Activated CD8-positive, alpha-beta memory T cell treated with anti-CD3 and anti-CD28 coated beads, Interleukin-2, amount 10 ng/mL, durations not matched to agents 7 days and 5 days (primary cell): Measurements from ENCODE around the gene CRACR2A. TPM values are rescaled to one million over a fixed set of nuclear protein-coding genes. Genes with fewer than 3 reads are reported as not detected.

Experiments
- ATAC-seq: fragments of 150-1000 bp; cut with Tn5 transposase; one replicate; pipeline ENCODE4 v1.10.0; 2021; ENCODE audit warnings: moderate library complexity
- CTCF ChIA-PET: fragments of 350-600 bp; sonication (Branson Sonifier 250); formaldehyde crosslinking; loops from one replicate; lab custom pipeline; 2021; ENCODE audit warnings: antibody characterized with exemption; lab: Charles Lee
- DNase-seq: peaks from one replicate; pipeline ENCODE4 v3.0.0-alpha.2; 2020
- H3K27ac Mint-ChIP-seq: one replicate; pipeline ENCODE4 v1.8.0; 2021; ENCODE audit warnings: mild to moderate bottlenecking, mixed read lengths
- H3K27me3 Mint-ChIP-seq: one replicate; pipeline ENCODE4 v1.8.0; 2021; ENCODE audit warnings: mixed read lengths
- H3K36me3 Mint-ChIP-seq: one replicate; pipeline ENCODE4 v1.8.0; 2021; ENCODE audit warnings: mild to moderate bottlenecking, mixed read lengths
- H3K4me1 Mint-ChIP-seq: one replicate; pipeline ENCODE4 v1.8.0; 2021; ENCODE audit warnings: mixed read lengths
- H3K4me3 Mint-ChIP-seq: one replicate; pipeline ENCODE4 v1.8.0; 2021; ENCODE audit warnings: mild to moderate bottlenecking, moderate library complexity, mixed read lengths
- H3K9me3 Mint-ChIP-seq: one replicate; pipeline ENCODE4 v1.8.0; 2022; ENCODE audit warnings: low read depth, mixed read lengths
- total RNA-seq, 2 experiments: library from RNA; stranded (reverse); gene quantifications; one replicate each; pipeline ENCODE4 v1.2.3, GENCODE V29; 2021

CRACR2A gene
- total RNA-seq, 2 experiments from 2014 or later = 36.5 to 52.0 TPM

DNA sequence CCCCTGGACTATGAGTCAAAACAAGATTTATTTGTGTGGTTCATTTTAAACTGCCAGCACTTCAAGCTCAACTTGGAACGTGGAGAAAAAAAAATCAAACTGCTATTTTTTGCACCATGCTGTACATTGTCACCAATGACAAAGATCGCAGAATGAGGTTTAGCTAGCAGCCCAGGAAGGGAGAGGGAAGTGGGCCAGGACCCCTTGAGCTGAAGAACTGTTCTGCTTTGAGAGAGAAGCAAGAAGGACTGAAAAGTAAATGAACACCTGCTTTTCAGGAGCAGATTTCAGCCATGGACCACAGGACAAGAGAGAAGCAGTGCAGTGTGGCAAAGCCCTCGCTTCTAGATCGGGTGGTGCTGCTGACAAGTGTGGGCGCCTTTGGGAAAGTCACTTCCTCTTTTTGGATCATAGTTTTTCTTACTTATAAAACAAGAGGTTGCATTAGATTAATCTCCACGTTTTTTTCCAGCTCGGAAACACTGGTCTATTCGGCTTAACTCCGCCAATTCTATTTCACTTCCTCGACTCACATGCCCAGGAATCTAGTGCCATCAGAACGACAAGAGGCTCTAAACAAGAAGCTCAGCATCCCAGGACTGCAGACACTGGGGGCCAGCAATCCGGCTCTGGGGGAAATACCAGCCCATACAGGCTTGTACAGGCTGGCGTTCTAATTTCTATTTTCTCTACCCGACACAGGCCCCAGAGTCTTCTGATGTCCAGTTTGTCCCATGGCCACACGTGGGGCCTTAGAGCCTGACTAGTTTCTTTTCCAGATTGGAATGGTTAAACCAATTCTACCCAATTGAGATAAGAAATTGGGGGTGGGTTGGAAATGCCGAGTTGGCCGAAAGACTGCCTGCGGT lies 129.9 kb downstream of the CRACR2A start:
- Mint-ChIP-seq H3K27me3 (no peaks in the 10 kb centered on the region), H3K4me1 (peaks cover 20% of the 10 kb centered on the region), H3K4me3 (no peak overlapping the region), H3K9me3 (no peaks in the 10 kb centered on the region), H3K27ac (peak overlapping the region; percentile 59), H3K36me3 (peaks cover 41% of the 10 kb centered on the region)
- ATAC-seq = peak; percentile 23
- CTCF ChIA-PET = interaction anchor here (0.6 to 4.0 kb wide), 3 partner anchors 130 to 323 kb away, joined by 3 to 9 read pairs (median 3); partner anchors contain the start of gene CRACR2A
- DNase-seq = no peak

DNA sequence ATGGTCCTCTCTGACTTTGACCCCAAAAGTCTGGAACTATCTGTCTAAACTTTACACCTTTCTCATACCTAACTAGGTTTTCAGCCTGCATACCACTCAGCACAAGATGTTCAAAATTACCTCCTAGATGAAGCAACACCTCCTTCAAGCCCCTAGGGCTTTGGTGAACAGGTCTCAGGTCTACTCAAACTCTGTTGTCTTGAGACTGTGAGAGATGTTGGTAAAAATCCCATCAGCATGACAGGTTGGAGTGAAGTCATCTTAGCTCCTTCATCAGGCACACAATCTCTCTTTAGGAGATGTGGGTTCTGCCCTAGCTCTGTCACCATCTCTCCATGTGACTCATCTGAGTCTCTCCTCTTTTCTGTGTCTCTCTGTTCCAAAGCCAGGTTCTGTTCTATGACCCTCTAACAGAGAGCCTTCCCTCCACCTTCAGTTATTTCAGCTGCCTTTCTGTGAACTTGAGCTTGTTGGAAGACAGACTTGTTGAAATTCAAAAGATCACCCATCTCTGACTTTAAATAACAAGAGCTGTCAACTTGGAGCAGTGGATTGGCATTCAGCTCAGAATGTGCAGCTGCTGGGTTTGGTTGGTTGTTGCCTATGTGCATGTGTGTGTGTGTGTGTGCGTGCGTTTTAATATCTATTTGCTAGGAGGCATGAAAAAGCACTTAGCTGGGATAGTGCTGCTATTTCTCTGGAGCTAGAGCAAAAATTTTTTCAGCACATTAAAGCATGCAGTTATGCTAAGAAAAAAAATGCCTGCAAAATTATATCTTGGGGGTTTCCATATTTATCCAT lies 130.7 kb downstream of the CRACR2A start:
- no peak overlapping the region for H3K4me3 Mint-ChIP-seq
- H3K4me1 Mint-ChIP-seq = peaks cover 20% of the 10 kb centered on the region
- H3K36me3 Mint-ChIP-seq = peaks cover 37% of the 10 kb centered on the region
- no peaks in the 10 kb centered on the region for H3K27me3 Mint-ChIP-seq
- ATAC-seq (peak; percentile 80), DNase-seq (no peak)
- CTCF ChIA-PET = interaction anchor here (0.6 to 4.0 kb wide), 3 partner anchors 131 to 322 kb away, joined by 3 to 9 read pairs (median 3); partner anchors contain the start of gene CRACR2A
- no peaks in the 10 kb centered on the region for H3K9me3 Mint-ChIP-seq
- H3K27ac Mint-ChIP-seq = peak overlapping the region; percentile 59

DNA sequence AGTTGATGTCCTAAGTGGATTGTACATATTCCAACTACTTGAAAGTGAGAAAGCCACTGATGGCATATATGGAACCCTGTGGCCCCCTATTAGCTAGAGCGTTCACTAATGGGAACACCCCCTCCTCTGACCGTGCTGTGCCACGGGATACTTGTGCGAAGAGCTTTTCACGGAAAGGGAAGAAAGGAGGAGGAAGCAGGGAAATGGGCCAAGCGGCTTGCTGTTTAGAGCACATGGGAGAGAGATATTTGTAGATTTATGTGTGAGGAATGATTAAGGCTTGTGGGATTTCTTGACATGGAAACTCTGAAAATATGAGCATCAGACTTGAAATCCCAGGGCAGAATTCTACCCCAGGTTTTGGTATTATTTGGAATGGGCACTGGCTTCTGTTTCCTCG lies 132.1 kb downstream of the CRACR2A start:
- DNase-seq = no peak
- peaks cover 31% of the 10 kb centered on the region for H3K36me3 Mint-ChIP-seq
- H3K27me3 Mint-ChIP-seq = no peaks in the 10 kb centered on the region
- CTCF ChIA-PET = interaction anchor here (4.0 kb wide), 1 partner anchor 321 kb away, joined by 9 read pairs; no protein-coding TSS in a partner anchor
- H3K27ac Mint-ChIP-seq = no peak overlapping the region
- H3K4me1 Mint-ChIP-seq = peaks cover 20% of the 10 kb centered on the region
- H3K9me3 Mint-ChIP-seq = no peaks in the 10 kb centered on the region
- ATAC-seq = no peak
- no peak overlapping the region for H3K4me3 Mint-ChIP-seq

DNA sequence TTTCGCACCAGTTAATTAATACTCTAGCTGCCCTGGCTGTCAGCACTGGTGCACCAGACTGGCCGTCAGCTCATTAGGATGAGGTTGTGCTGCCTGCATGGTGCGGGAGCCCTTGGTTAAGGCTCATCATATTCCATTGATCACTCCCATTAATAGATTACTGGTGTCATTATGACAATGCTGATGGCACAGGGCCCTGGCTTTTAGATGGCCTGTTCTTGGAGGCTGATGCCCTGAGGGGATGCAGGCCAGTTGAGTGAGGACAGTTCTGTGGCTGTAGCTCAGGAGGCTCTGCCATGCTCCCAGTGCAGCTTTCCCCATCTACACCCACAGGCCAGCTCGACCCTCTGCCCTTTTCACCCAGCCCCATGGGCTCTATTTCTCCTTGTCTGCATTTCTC lies 135.3 kb downstream of the CRACR2A start:
- peaks cover 10% of the 10 kb centered on the region for H3K4me1 Mint-ChIP-seq
- H3K27ac Mint-ChIP-seq = no peak overlapping the region
- DNase-seq (no peak), ATAC-seq (no peak)
- CTCF ChIA-PET = interaction anchor here (0.8 kb wide), 1 partner anchor 317 kb away, joined by 3 read pairs; no protein-coding TSS in a partner anchor
- H3K36me3 Mint-ChIP-seq = peaks cover 45% of the 10 kb centered on the region
- H3K27me3 Mint-ChIP-seq = no peaks in the 10 kb centered on the region
- no peaks in the 10 kb centered on the region for H3K9me3 Mint-ChIP-seq
- no peak overlapping the region for H3K4me3 Mint-ChIP-seq

DNA sequence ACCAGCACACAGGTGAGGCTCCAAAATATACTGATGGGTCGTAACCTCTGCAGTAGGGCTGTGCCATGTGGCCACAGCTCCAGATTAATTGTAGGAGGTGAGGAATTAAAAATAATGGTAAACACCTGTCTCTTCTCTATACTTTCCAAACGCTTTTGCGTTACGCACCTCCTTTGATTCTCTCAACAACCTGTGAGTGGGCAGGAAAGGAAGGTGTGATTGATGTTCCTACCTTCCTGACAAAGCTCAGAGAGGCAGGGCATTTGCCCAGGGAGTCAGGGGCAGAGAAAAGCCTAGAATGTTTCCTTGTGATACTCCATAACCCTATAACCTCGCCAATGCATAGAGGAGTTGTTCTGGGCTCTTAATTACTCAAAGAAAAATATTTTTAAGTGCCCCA lies 137.0 kb downstream of the CRACR2A start:
- DNase-seq (no peak), ATAC-seq (no peak)
- Mint-ChIP-seq H3K4me1 (no peaks in the 10 kb centered on the region), H3K27me3 (no peaks in the 10 kb centered on the region), H3K9me3 (no peaks in the 10 kb centered on the region), H3K36me3 (peaks cover 47% of the 10 kb centered on the region), H3K4me3 (no peak overlapping the region), H3K27ac (no peak overlapping the region)
- CTCF ChIA-PET = no interaction called here

DNA sequence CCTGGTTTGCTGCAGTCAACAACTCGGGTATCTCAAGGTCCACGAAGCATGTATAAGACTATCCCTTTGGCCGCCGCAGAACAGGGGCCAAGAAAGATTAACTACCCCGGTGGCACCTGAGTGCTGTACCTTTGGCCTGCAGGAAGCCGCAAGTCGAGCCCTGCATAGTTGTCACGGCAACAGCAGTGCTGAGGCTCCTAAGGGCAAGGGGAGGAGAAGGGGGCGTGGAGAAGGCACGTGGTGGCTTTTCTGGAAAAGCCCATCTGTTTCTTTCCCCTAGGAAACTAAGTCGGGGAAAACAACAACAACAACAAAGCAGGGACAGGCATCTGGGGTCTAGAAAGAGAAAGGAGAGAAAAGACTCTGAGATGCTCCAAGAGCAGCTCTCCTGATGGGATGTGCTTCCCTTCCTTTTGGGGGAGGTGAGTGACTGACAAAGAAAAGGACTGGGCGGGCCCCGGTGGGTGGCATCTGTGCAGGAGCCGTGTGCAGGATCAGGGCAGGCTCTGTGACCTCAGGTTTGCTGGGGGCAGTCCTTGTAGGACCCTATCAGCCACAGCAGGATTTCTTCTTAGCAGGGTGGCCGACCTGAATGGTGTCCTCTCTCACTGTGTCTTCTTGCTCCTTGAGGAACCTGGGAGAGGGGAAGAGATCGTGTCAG lies 138.0 kb downstream of the CRACR2A start:
- CTCF ChIA-PET = no interaction called here
- H3K27ac Mint-ChIP-seq = no peak overlapping the region
- H3K9me3 Mint-ChIP-seq = no peaks in the 10 kb centered on the region
- DNase-seq = no peak
- no peak overlapping the region for H3K4me3 Mint-ChIP-seq
- H3K27me3 Mint-ChIP-seq = no peaks in the 10 kb centered on the region
- peaks cover 45% of the 10 kb centered on the region for H3K36me3 Mint-ChIP-seq
- no peaks in the 10 kb centered on the region for H3K4me1 Mint-ChIP-seq
- ATAC-seq = no peak

DNA sequence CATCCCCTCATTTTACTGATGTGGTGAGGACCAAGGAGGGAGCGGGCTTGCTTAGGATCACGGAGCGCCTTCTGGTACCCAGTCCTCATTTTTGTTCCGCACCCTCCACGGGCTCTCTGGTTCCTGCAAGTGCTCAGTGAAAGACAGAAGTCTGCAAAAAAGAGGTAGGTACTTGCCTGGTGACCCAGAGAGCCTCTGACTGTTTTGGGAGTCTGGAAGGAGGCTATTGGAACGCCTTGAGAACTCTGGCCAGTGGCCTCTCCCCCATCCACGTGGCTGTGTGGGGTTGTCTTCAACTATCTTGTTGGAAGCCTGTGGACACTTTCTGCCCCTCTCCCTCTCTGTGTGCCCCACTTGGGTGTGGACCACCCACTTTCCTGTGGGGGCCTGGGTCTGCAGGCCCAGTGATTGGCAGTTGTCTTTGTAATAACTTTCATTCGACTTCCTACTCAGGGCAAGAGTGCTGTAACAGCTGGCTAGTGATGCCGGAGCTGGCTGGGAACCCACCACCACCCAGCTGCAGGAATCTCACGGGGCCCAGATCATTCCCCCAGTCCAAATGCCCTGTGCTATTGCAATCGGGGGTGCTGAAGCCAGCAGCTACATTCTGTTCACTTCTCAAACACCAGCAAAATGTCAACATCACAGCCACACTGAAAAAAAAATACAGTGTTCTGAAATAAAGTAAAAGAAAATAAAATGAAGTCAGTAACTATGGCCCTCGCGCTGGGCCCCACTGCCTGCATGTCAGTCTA lies 139.1 kb downstream of the CRACR2A start:
- ATAC-seq (no peak), DNase-seq (no peak)
- CTCF ChIA-PET = no interaction called here
- Mint-ChIP-seq H3K4me3 (no peak overlapping the region), H3K9me3 (peaks cover 2% of the 10 kb centered on the region), H3K27me3 (no peaks in the 10 kb centered on the region), H3K27ac (no peak overlapping the region), H3K4me1 (no peaks in the 10 kb centered on the region), H3K36me3 (peaks cover 53% of the 10 kb centered on the region)

DNA sequence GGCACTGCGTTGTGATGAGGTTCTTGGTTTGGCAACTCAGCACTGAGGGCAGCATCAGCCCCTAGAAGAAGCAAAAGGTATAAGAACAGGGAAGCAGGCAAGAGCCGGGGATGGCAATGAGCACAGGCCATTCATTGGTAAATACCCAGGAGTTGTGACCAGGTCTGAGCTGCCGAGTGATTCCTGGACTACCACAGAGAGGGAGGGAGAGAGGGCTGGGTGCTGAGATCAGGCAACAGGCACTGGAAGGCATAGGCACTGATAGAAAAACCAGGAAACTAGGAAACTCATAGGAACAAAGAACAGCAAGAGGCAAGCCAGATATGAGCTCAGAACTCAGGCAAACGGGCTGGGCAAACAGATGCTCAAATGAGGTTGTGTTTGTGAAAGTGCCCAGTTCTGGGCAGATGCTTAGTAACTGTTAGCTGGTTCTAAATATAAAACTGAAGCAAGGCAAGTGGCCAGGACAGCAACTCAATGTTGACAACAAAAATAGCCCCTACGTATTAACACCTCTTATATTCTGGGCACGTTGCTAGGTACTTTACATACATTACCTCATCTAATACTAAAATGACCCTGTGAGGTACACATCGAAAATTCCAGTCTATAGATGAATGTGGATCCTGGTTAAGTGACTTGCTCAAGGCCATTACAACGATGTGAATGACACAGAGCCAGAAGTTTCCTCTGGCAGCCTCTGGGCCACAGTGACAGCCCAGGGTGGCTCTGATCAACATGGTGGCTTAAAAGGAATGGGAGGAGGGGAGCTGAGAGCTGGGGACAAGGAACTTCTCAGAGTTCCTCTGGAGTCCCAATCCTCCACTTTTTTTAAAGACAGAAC lies 140.8 kb downstream of the CRACR2A start:
- CTCF ChIA-PET = interaction anchor here (0.6 kb wide), 1 partner anchor 703 kb away, joined by 3 read pairs; no protein-coding TSS in a partner anchor
- no peak overlapping the region for H3K27ac Mint-ChIP-seq

DNA sequence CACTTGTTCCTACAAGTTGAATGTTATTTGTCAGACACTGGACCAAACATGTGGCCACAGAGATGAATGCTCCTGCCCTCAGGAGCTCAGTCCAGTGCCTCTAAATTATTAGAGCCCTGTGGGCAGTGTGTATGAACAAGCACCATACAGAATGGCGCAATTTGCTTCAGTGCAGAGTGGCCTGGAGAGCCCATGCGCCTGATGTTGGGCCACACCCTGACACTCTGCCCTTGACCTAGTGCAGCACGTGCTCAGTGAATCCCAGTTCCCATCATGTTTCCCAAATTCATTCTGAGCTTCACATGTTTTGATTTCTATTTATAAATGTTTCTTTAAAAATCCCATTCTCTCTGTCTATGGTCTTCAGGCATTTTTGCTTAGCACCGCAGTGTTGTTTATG lies 145.1 kb downstream of the CRACR2A start:
- Mint-ChIP-seq H3K36me3 (peaks cover 19% of the 10 kb centered on the region), H3K27me3 (peaks cover 2% of the 10 kb centered on the region), H3K4me3 (no peak overlapping the region), H3K9me3 (peaks cover 2% of the 10 kb centered on the region), H3K27ac (no peak overlapping the region), H3K4me1 (no peaks in the 10 kb centered on the region)
- ATAC-seq = no peak
- no peak for DNase-seq
- CTCF ChIA-PET = no interaction called here

More for the DNA sequence above, 140.8 kb downstream of the CRACR2A start:
- DNase-seq (no peak), ATAC-seq (no peak)
- Mint-ChIP-seq H3K27me3 (no peaks in the 10 kb centered on the region), H3K36me3 (peaks cover 48% of the 10 kb centered on the region), H3K9me3 (peaks cover 2% of the 10 kb centered on the region), H3K4me3 (no peak overlapping the region), H3K4me1 (no peaks in the 10 kb centered on the region)

DNA sequence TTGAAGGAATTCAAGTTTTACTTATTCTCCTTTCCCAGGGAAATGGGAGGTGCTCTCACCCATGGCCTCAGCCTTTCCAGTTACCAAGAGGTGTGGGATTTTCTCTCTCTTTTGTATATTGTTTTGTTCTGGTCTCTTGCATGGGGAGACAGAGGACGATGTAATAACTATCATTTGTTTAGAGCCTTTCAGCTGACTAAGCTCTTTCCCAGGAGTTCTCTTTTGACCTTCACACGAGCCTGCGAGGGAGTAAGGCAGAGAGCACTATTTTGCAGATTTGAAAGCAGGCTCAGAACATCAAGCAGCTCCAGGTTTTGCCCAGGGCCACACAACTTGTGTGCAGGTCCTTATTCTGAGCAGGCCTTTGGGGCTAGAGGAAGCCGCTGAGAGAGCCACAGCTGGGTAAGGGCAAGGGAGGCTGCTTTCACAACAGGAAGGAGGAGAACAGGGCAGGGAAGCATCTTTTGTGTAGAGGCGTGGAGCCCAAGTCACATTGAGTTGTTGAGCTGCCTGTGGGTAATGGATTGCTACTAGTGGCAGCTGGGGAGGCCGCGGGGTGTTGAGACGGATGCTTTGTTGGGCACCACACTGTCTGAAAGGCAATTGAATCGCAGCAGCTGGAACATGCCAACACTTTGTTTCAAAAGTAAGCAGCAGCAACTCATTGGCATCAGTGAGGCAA lies 145.7 kb downstream of the CRACR2A start:
- H3K36me3 Mint-ChIP-seq = peaks cover 18% of the 10 kb centered on the region
- ATAC-seq (no peak), DNase-seq (no peak)
- peaks cover 4% of the 10 kb centered on the region for H3K27me3 Mint-ChIP-seq
- no peak overlapping the region for H3K4me3 Mint-ChIP-seq
- no peak overlapping the region for H3K27ac Mint-ChIP-seq
- CTCF ChIA-PET = interaction anchor here (1.0 to 1.3 kb wide), 2 partner anchors 51 to 197 kb away, joined by 3 read pairs; no protein-coding TSS in a partner anchor
- H3K4me1 Mint-ChIP-seq = no peaks in the 10 kb centered on the region
- H3K9me3 Mint-ChIP-seq = peaks cover 2% of the 10 kb centered on the region

DNA sequence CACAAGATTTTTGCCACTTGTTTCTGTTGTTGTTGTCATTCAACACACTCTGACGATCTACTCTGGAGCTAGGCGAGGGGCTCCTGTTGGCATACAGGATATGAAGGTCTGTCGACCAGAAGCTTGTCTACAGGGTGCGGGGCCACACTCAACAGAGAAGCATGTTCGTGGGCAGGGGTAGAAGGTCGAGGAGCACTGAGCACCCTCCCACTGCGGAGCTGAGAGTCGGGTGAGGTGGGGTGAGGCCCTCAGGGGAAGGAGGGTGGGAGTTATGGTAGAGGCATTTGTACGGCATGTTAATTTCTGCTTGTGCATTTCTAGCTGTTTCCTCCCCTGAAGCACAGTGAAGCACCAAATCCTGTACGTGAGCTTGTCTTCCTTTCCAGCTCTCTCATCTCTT lies 146.8 kb downstream of the CRACR2A start:
- no peak for DNase-seq
- no peak overlapping the region for H3K4me3 Mint-ChIP-seq

More for the DNA sequence above, 146.8 kb downstream of the CRACR2A start:
- Mint-ChIP-seq H3K9me3 (peaks cover 2% of the 10 kb centered on the region), H3K36me3 (peaks cover 10% of the 10 kb centered on the region), H3K27me3 (peaks cover 5% of the 10 kb centered on the region), H3K27ac (no peak overlapping the region), H3K4me1 (no peaks in the 10 kb centered on the region)
- no peak for ATAC-seq
- CTCF ChIA-PET = interaction anchor here (1.3 kb wide), 1 partner anchor 198 kb away, joined by 3 read pairs; no protein-coding TSS in a partner anchor
